ENCODE results near the gene EPB41.
"Not testable (repeated sequence)": the region's sequence is repeated elsewhere in the genome, so short reads cannot be mapped to it uniquely, and the experiment has no call there.

DNA sequence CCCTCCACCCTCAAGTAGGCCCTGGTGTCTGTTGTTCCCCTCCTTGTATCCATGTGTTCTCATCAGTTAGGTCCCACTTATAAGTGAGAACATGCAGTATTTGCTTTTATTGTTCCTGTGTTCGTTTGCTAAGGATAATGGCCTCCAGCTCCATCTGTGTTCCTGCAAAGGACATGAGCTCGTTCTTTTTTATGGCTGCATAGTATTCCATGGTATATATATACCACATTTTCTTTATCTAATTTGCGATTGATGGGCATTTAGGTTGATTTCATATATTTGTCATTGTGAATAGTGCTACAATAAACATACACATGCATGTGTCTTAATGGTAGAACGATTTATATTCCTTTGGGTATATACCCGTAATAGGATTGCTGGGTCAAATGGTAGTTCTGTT lies 178.3 kb downstream of the EPB41 start:
- TF ChIP-seq, protein P1, sequence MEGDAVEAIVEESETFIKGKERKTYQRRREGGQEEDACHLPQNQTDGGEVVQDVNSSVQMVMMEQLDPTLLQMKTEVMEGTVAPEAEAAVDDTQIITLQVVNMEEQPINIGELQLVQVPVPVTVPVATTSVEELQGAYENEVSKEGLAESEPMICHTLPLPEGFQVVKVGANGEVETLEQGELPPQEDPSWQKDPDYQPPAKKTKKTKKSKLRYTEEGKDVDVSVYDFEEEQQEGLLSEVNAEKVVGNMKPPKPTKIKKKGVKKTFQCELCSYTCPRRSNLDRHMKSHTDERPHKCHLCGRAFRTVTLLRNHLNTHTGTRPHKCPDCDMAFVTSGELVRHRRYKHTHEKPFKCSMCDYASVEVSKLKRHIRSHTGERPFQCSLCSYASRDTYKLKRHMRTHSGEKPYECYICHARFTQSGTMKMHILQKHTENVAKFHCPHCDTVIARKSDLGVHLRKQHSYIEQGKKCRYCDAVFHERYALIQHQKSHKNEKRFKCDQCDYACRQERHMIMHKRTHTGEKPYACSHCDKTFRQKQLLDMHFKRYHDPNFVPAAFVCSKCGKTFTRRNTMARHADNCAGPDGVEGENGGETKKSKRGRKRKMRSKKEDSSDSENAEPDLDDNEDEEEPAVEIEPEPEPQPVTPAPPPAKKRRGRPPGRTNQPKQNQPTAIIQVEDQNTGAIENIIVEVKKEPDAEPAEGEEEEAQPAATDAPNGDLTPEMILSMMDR (IDR thresholded peaks at IDR 0.05): not testable (repeated sequence)
- TF ChIP-seq POLR2A (IDR thresholded peaks at IDR 0.05): not testable (repeated sequence)

Measured in esophagus squamous epithelium (tissue), 4 donors.